ENCODE measurements around the gene CTNND2.
A peak's percentile ranks its signal among the peaks of the same experiment; 100 is the strongest.

The CTNND2 gene

DNA sequence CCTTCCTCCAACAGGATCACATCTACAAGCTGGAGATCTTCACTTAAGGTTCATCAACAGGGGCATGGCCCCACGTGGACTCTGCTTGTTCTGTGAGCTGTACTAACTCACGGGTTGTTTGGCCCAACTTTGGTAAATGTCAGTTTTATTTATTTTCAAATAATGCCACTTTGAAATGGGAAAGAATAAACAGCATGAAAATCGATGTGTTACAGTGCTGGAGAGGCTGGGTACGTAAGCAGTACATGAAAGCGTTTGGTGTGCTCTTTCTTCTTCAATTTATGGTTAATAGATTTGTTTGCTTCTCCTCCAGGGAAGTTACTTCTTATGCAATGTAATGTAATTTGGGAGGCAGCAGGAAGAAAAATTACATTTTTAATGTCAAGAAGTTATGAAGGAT, 753.3 kb downstream of the CTNND2 start:
- in situ Hi-C loops (cut with HindIII; ENCODE audit: low sequenced_read_pairs): no loop called here
- no peak for DNase-seq (ENCODE audit: low read depth, low spot score)
- H3K4me3 ChIP-seq (ENCODE audit: low read depth, low read length): no peak overlapping the region
- TF ChIP-seq, protein P1, sequence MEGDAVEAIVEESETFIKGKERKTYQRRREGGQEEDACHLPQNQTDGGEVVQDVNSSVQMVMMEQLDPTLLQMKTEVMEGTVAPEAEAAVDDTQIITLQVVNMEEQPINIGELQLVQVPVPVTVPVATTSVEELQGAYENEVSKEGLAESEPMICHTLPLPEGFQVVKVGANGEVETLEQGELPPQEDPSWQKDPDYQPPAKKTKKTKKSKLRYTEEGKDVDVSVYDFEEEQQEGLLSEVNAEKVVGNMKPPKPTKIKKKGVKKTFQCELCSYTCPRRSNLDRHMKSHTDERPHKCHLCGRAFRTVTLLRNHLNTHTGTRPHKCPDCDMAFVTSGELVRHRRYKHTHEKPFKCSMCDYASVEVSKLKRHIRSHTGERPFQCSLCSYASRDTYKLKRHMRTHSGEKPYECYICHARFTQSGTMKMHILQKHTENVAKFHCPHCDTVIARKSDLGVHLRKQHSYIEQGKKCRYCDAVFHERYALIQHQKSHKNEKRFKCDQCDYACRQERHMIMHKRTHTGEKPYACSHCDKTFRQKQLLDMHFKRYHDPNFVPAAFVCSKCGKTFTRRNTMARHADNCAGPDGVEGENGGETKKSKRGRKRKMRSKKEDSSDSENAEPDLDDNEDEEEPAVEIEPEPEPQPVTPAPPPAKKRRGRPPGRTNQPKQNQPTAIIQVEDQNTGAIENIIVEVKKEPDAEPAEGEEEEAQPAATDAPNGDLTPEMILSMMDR (IDR thresholded peaks at IDR 0.05; ENCODE audit: low read depth, low read length): no peak

DNA sequence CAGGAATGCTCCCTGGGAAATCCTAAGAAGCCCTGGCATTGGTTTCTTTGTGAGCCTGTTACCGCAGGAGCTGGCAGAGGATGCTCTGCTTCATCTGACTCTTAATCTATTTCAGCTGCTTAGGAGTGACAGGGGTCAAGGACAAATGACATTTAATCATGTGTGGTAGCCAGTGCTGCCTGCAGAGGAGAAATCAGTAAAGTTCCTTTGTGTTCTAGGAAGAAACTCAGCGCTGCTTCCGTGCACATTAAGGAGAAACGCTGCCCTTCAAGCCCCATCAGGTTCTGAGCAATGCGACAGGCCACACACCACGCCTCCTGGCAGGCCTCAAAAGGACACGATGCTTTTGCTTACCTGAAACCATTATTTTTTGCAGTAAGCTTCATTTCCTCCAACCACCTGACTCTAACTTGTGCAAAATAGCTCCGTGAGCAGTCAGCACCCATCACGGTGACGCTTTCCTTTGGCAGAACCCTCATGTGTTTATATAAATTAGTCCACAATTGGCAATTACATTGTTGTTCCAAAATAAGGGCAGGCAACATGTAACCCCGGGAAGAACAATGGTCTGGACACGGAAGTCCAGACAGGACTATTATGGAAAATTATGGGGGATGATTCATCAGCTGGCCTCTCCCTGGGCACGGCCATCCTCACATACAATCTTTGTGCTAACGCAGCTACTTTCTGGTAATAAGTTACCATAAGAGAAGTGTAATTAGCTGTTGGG, 755.3 kb downstream of the CTNND2 start:
- H3K4me3 ChIP-seq (ENCODE audit: low read depth, low read length): no peak overlapping the region
- TF ChIP-seq, protein P1 (IDR thresholded peaks at IDR 0.05; ENCODE audit: low read depth, low read length): no peak
- DNase-seq (ENCODE audit: low read depth, low spot score): no peak
- in situ Hi-C loops (cut with HindIII; ENCODE audit: low sequenced_read_pairs): no loop called here

DNA sequence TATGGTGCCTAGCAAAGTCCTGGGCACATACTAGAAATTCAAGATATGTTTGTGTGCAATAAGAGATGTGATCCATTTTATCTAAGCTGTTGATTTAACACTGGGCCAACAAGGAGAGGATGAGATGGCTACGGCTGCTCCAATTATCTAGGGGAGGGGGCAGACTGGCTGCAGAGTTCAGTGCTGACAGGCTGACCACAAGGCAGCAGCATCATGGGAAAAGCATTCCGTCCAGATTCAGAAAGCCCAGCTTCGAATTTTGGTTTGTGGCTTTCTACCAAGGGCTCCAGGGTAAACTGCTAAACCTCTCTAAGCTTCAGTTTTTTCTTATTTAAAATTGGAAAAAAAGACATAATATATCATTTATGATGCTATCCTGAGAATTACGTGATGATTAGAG, 758.1 kb downstream of the CTNND2 start:
- TF ChIP-seq, protein P1 (IDR thresholded peaks at IDR 0.05; ENCODE audit: low read depth, low read length): no peak
- H3K4me3 ChIP-seq (ENCODE audit: low read depth, low read length): no peak overlapping the region
- no peak for DNase-seq (ENCODE audit: low read depth, low spot score)
- in situ Hi-C loops (cut with HindIII; ENCODE audit: low sequenced_read_pairs): no loop called here

DNA sequence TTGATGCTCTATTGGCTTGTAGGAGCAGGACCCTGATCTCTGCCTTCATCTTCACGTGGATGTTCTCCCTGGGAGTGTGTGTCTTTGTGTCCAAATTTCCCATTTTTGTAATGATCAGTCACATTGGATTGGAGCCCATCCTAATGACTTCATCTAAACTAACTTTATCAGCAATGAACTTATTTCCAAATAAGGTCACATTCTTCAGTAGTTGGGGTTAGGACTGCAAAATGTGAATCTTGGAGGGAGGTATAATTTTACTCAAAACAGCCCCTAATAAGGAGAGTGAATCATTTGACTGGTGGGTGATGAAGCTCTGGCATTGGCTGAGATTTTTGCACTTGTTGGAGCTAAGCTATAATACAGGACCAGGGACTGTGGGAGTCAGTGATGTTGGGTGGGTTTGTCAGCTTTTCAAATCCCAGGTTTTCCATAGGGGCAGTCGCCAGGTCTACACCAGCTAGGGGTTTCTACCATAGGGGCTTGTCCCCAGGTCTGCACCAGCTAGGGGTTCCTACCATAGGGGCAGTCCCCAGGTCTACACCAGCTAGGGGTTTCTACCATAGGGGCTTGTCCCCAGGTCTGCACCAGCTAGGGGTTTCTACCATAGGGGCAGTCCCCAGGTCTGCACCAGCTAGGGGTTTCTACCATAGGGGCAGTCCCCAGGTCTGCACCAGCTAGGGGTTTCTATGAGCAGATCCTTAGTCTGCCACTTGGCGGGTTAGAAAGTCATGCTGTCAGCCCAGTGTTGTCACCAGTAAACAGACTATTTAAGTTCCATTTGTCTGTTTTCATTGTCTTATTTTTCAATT, 760.6 kb downstream of the CTNND2 start:
- DNase-seq (ENCODE audit: low read depth, low spot score): peak; percentile 10
- no peak overlapping the region for H3K4me3 ChIP-seq (ENCODE audit: low read depth, low read length)
- TF ChIP-seq, protein P1 (IDR thresholded peaks at IDR 0.05; ENCODE audit: low read depth, low read length): no peak
- in situ Hi-C loops (cut with HindIII; ENCODE audit: low sequenced_read_pairs): no loop called here

DNA sequence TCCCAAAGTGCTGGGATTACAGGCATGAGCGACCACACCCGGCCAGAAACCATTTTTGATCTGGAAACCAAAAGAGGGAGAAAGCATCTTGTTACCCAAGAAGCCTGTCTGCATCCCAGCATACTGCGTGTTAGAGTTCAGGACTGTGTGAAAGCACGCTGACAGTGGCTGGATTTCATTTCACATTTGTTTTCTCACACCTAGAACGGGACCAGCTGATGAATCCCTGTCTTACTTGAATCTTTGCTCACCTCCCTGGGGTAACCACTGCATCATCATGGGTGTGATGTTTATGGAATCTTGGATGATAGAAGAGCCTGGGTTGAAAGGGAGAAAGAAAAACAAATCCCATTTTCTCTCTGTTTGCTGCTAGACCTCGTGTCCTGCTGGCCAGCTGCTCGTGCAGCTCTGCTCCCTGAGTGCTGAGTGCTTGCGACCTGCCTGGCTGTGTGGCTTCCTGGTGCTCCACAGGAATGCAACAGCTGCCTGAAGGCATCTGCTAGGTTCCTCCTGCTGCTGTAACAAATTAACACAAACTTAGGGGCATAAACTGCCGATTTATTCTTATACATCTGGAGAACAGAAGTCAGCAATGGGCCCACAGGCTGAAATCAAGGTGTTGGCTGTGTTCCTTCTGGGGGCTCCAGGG, 764.9 kb downstream of the CTNND2 start:
- no peak overlapping the region for H3K4me3 ChIP-seq (ENCODE audit: low read depth, low read length)
- DNase-seq (ENCODE audit: low read depth, low spot score): peak; percentile 35
- in situ Hi-C loops (cut with HindIII; ENCODE audit: low sequenced_read_pairs): no loop called here
- TF ChIP-seq, protein P1 (IDR thresholded peaks at IDR 0.05; ENCODE audit: low read depth, low read length): no peak

DNA sequence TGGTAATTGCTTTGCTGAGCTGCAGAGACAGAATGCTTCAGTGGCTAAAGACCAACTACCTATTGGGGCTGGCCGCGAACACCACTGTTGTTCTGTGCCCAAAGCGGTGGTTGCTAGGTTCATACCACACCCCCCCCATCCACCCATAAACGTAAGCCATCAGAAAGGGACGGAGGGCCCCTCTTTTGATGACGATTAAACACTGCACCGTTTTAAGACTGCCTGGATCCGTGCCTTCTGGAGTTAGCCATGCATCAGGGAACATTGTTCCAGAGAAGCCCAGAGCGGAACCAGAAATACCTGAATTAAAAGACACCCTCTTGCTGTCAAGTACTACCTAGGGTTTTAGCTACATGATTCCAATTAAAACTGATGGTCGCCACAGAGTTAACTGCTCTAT, 774.1 kb downstream of the CTNND2 start:
- DNase-seq (ENCODE audit: low read depth, low spot score): no peak
- TF ChIP-seq, protein P1 (IDR thresholded peaks at IDR 0.05; ENCODE audit: low read depth, low read length): no peak
- in situ Hi-C loops (cut with HindIII; ENCODE audit: low sequenced_read_pairs): no loop called here
- no peak overlapping the region for H3K4me3 ChIP-seq (ENCODE audit: low read depth, low read length)
